H1 (cell line): ENCODE results near the gene C1D. TPM values are rescaled to one million over a fixed set of nuclear protein-coding genes. Genes with fewer than 3 reads are reported as not detected.

Experiments used
- ASH2L ChIP-seq: fragments of 200-600, 300-600 bp; sonication (generic); IDR thresholded peaks from one replicate; pipeline ENCODE4 v1.7.1; 2017; ENCODE audit warnings: low read length
- BCL11A ChIP-seq, 2 experiments: IDR thresholded peaks; one replicate each; pipeline ENCODE4 v1.6.1; 2011; ENCODE audit warnings: low read depth in 2 of 2, low read length in 2 of 2, mild to moderate bottlenecking in 2 of 2
- BRCA1 ChIP-seq: IDR thresholded peaks from 2 replicates; pipeline ENCODE4 v1.6.1; 2012; ENCODE audit warnings: low read depth, low read length, improper control_type of control experiment
- CREB1 ChIP-seq: IDR thresholded peaks from 2 replicates; pipeline ENCODE4 v1.6.1; 2012; ENCODE audit warnings: inconsistent platforms
- EGR1 ChIP-seq: IDR thresholded peaks from 2 replicates; pipeline ENCODE4 v1.6.1; 2011; ENCODE audit warnings: low read depth, low read length, borderline replicate concordance
- EP300 ChIP-seq, 2 experiments: IDR thresholded peaks; 1 replicate in 1 of 2; 2 replicates in 1 of 2; pipeline ENCODE4 v1.6.1; 2011 to 2012; ENCODE audit warnings: low read depth in 2 of 2, low read length in 2 of 2, mild to moderate bottlenecking in 2 of 2, borderline replicate concordance in 1 of 2, inconsistent platforms in 1 of 2, moderate library complexity in 1 of 2
- NANOG ChIP-seq: IDR thresholded peaks from 2 replicates; pipeline ENCODE4 v1.6.1; 2011; ENCODE audit warnings: low read length, low read depth, mild to moderate bottlenecking, inconsistent platforms; ENCODE audit not compliant: insufficient read depth, poor library complexity, severe bottlenecking
- POLR2A ChIP-seq, 2 experiments: IDR thresholded peaks; 1 replicate in 1 of 2; 2 replicates in 1 of 2; pipeline ENCODE4 v1.6.1; 2011; ENCODE audit warnings: low read depth in 2 of 2, low read length in 2 of 2, mild to moderate bottlenecking in 2 of 2; ENCODE audit errors: control extremely low read depth in 1 of 2
- POLR2AphosphoS5 ChIP-seq: IDR thresholded peaks from 2 replicates; pipeline ENCODE4 v1.6.1; 2011; ENCODE audit warnings: low read depth, low read length
- POU5F1 ChIP-seq: IDR thresholded peaks from 2 replicates; pipeline ENCODE4 v1.6.1; 2011; ENCODE audit warnings: low read depth, mild to moderate bottlenecking, low read length, moderate library complexity
- RBBP5 ChIP-seq: IDR thresholded peaks from 2 replicates; pipeline ENCODE4 v1.7.1; 2012; ENCODE audit warnings: low read depth, mild to moderate bottlenecking, inconsistent platforms, low read length, moderate library complexity, borderline replicate concordance
- RNF2 ChIP-seq: fragments of 200-900, 300-1000 bp; sonication (generic); IDR thresholded peaks from 2 replicates; pipeline ENCODE4 v1.7.1; 2016; ENCODE audit warnings: borderline replicate concordance, low read depth, mild to moderate bottlenecking, antibody characterized with exemption, low read length; ENCODE audit not compliant: poor library complexity, severe bottlenecking; ENCODE audit errors: missing control alignments
- SAP30 ChIP-seq: fragments of 300-600 bp; sonication (generic); IDR thresholded peaks from 2 replicates; pipeline ENCODE4 v1.7.1; 2012; ENCODE audit warnings: low read length, moderate library complexity, mild to moderate bottlenecking, inconsistent platforms; ENCODE audit not compliant: insufficient read depth, insufficient replicate concordance
- SIN3A ChIP-seq, 2 experiments: IDR thresholded peaks in 1 of 2; conservative IDR thresholded peaks in 1 of 2; 2 replicates each; pipeline ENCODE4 v1.6.1; 2011 to 2012; ENCODE audit warnings: low read length in 2 of 2, improper control_type of control experiment in 1 of 2, low read depth in 1 of 2, mild to moderate bottlenecking in 1 of 2
- SP2 ChIP-seq: IDR thresholded peaks from 2 replicates; pipeline ENCODE4 v1.6.1; 2012; ENCODE audit warnings: mild to moderate bottlenecking, low read length, inconsistent platforms
- SRF ChIP-seq: IDR thresholded peaks from 2 replicates; pipeline ENCODE4 v1.6.1; 2011; ENCODE audit warnings: mild to moderate bottlenecking, low read depth, low read length, moderate library complexity
- TAF7 ChIP-seq: optimal IDR thresholded peaks from 2 replicates; pipeline ENCODE3; 2011; ENCODE audit warnings: low read depth, mild to moderate bottlenecking, inconsistent platforms, low read length, moderate library complexity, borderline replicate concordance
- TCF12 ChIP-seq: IDR thresholded peaks from 2 replicates; pipeline ENCODE4 v1.6.1; 2011; ENCODE audit warnings: low read depth, mild to moderate bottlenecking, low read length
- TEAD4 ChIP-seq: IDR thresholded peaks from 2 replicates; pipeline ENCODE4 v1.6.1; 2012; ENCODE audit warnings: low read depth, low read length, inconsistent platforms, mixed read lengths
- ZNF274 ChIP-seq: IDR thresholded peaks from 2 replicates; pipeline ENCODE4 v1.7.0; 2012; ENCODE audit warnings: low read length, borderline replicate concordance; ENCODE audit errors: extremely low read depth
- polyA plus RNA-seq, 7 experiments: library from polyadenylated mRNA; depleted of rRNA in 3 of 7; stranded (reverse) in 5 of 7; unstranded in 2 of 7; fragments of >200 nt in 5 of 7; fragments of 200-250 nt in 2 of 7; gene quantifications; 1 replicate in 5 of 7; 2 replicates in 1 of 7; 4 replicates in 1 of 7; pipeline versions ENCODE4 v1.2.1 to v1.2.3, GENCODE V29; 2011 to 2013; ENCODE audit warnings: missing spikeins in 2 of 7, mixed read lengths in 2 of 7
- total RNA-seq: library from RNA; stranded (reverse); fragmentation: NEBNext Ultra II Directional; extraction: Animal tissue kit (Norgen Biotek cat#: 25700); gene quantifications from 2 replicates; pipeline ENCODE4 v1.2.1, GENCODE V29; 2021
- TF ChIP-seq, protein P1 (sequence below): IDR thresholded peaks from 2 replicates; pipeline ENCODE4 v1.6.1; 2012; ENCODE audit warnings: low read length, inconsistent platforms

Gene C1D
- total and polyA plus RNA-seq, 2 of the 8 experiments (the other 6 are each of a cell fraction or from before 2014, with no cell fraction given): 17.5 to 24.1 TPM

DNA sequence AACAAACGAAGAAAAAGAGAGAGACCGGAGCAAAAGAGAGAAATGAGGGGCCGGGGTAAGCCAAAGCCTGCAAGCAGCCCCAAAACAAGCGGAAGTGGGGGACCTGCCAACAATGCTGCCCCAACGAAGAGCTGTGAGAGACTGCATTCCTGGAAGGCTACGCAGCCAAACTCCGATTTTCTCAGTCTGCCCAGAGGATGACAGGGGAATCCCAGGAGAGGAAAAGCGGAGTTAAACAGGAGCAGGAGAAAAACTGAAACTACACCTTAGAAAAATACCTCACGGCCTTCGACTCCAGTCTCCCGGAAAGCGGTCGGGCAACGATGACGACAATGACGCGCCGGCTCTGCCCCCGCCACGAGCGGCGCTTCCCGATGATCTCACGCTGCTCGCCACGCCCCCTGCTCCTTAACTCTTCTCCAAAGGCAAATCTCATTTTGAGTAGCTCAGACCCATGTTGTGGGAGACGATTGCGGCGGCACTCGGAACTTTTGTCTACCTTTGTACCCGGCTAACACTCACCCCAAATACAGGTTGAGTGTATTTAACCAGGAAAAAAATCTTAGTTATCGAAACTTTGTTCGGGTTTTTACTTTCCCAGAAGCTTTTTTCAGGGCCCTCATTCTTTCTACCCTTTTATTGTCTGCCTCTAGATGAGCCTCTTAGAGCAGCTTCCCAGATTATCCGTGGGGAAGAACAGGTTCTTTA lies at the start of gene C1D (continued):
- TF ChIP-seq RNF2 (no peak), RBBP5 (peak; percentile 91), SRF (peak; percentile 90), SAP30 (peak; percentile 21), POLR2A (IDR thresholded peaks at IDR 0.05; ENCODE audit: control extremely low read depth in 1 of 2, low read depth in 2 of 2, low read length in 2 of 2) (peak; percentile 96 to 99), BCL11A (IDR thresholded peaks at IDR 0.05; ENCODE audit: low read depth in 2 of 2, low read length in 2 of 2) (no peak), SP2 (no peak), SIN3A (conservative IDR thresholded peaks at IDR 0.05 in 1 of 2, IDR thresholded peaks at IDR 0.05 in 1 of 2; ENCODE audit: low read depth in 1 of 2, low read length in 2 of 2) (no peak; a peak in 1 of 4 replicates), CREB1 (peak; percentile 100), ZNF274 (no peak), NANOG (no peak), POU5F1 (no peak), BRCA1 (peak; percentile 62; the same call in 1 of the 2 replicates), TEAD4 (no peak), TCF12 (no peak), EP300 (IDR thresholded peaks at IDR 0.05; ENCODE audit: borderline replicate concordance in 1 of 2, low read depth in 2 of 2, low read length in 2 of 2) (peak in 1 of 2 experiments; percentile 51; a peak in 1 of 3 replicates), TAF7 (peak; percentile 71), EGR1 (peak; percentile 59; the same call in 1 of the 2 replicates), ASH2L (peak; percentile 85), POLR2AphosphoS5 (peak; percentile 97)
- TF ChIP-seq, protein P1, sequence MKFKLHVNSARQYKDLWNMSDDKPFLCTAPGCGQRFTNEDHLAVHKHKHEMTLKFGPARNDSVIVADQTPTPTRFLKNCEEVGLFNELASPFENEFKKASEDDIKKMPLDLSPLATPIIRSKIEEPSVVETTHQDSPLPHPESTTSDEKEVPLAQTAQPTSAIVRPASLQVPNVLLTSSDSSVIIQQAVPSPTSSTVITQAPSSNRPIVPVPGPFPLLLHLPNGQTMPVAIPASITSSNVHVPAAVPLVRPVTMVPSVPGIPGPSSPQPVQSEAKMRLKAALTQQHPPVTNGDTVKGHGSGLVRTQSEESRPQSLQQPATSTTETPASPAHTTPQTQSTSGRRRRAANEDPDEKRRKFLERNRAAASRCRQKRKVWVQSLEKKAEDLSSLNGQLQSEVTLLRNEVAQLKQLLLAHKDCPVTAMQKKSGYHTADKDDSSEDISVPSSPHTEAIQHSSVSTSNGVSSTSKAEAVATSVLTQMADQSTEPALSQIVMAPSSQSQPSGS: 0 out of 2 replicates have a peak, but pooled peaks have one; percentile 48
